ENCODE measurements around the gene CNOT8. TPM values are rescaled to one million over a fixed set of nuclear protein-coding genes. Genes with fewer than 3 reads are reported as not detected.

The CNOT8 gene
- polyA plus RNA-seq, 1 donor: 50.7 TPM

DNA sequence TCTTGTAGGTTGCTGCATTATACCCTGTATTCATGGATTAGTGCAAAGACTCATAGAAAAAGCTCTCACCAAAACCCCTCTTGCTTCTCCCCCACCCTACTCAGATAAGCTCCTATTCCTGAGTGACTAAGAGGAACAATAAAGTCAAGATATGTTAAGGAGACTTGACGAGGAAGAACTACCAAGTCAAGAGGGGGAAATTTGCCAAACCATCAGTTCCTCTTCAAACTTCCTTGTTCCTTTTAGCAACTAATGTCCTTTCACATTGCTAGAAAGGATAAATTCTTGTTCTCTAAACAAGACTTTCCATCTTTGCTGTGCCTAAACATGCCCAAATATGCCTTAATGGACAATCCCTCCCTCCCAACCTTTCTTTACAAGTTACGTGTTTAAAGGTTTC is 27.0 kb downstream of the CNOT8 start:
- WGBS (ENCODE audit: insufficient coverage, low lambda C conversion rate): 100% methylated on average over 1 of the region's 2 CpGs
- no peaks in the 10 kb centered on the region for H3K27me3 ChIP-seq (ENCODE audit: control insufficient read depth, insufficient read depth, low read length)
- peaks cover 51% of the 10 kb centered on the region for H3K36me3 ChIP-seq (ENCODE audit: control insufficient read depth, insufficient read depth, low read length)
- H3K9me3 ChIP-seq (ENCODE audit: control insufficient read depth, low read depth, low read length): peaks cover 7% of the 10 kb centered on the region
- no peaks in the 10 kb centered on the region for H3K4me1 ChIP-seq (ENCODE audit: control insufficient read depth, insufficient read depth, low read length)
- H3K4me3 ChIP-seq (ENCODE audit: low read length): no peak overlapping the region
- no peak for DNase-seq
- no peak overlapping the region for H3K27ac ChIP-seq (ENCODE audit: low read length)

DNA sequence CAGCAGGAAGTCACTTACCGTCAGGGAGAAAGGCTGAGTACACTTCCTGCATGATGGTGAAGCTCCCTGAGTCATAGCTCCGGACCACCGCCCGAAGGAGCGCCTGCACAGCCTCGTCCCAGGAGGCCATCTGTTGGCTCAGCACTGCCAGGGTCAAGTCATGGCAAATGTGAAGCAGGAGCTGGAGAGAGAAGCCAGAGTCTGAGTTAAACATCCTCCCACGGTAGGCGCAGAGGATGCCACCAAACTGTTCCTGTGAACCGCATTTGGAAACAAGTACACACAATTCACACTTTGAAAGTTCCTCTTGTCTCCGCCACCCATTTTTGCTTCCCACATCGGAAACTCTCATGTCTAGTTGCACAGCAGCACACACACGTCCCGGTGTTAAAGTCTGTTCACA is 33.9 kb downstream of the CNOT8 start:
- H3K4me1 ChIP-seq (ENCODE audit: control insufficient read depth, insufficient read depth, low read length): no peaks in the 10 kb centered on the region
- H3K27me3 ChIP-seq (ENCODE audit: control insufficient read depth, insufficient read depth, low read length): no peaks in the 10 kb centered on the region
- H3K9me3 ChIP-seq (ENCODE audit: control insufficient read depth, low read depth, low read length): no peaks in the 10 kb centered on the region
- 100% methylated on average over 1 of the region's 13 CpGs for WGBS (ENCODE audit: insufficient coverage, low lambda C conversion rate)
- H3K36me3 ChIP-seq (ENCODE audit: control insufficient read depth, insufficient read depth, low read length): peaks cover 82% of the 10 kb centered on the region
- H3K27ac ChIP-seq (ENCODE audit: low read length): no peak overlapping the region
- no peak for DNase-seq
- H3K4me3 ChIP-seq (ENCODE audit: low read length): no peak overlapping the region

DNA sequence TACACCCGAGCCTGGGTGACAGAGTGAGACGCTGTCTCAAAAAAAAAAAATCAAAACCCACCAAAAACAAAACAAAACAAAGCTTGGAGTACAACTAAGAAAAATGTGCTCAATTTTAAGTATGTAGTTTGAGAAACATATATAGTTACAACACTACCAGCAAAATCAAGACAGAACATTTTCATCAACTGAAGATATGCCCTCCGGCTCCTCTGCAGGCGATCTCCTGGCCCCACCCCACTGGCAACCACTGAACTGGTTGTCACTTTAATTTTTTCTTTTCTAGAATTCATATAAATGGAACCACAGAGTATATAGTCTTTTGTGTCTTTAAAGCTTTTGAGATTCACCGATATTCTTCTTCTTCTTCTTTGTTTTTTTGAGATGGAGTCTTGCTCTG is 35.0 kb downstream of the CNOT8 start:
- Histone ChIP-seq H3K9me3 (ENCODE audit: control insufficient read depth, low read depth, low read length) (no peaks in the 10 kb centered on the region), H3K36me3 (ENCODE audit: control insufficient read depth, insufficient read depth, low read length) (peaks cover 80% of the 10 kb centered on the region), H3K27me3 (ENCODE audit: control insufficient read depth, insufficient read depth, low read length) (no peaks in the 10 kb centered on the region), H3K27ac (ENCODE audit: low read length) (no peak overlapping the region), H3K4me1 (ENCODE audit: control insufficient read depth, insufficient read depth, low read length) (no peaks in the 10 kb centered on the region), H3K4me3 (ENCODE audit: low read length) (no peak overlapping the region)
- no peak for DNase-seq
- 100% methylated on average over 3 of the region's 5 CpGs for WGBS (ENCODE audit: insufficient coverage, low lambda C conversion rate)

DNA sequence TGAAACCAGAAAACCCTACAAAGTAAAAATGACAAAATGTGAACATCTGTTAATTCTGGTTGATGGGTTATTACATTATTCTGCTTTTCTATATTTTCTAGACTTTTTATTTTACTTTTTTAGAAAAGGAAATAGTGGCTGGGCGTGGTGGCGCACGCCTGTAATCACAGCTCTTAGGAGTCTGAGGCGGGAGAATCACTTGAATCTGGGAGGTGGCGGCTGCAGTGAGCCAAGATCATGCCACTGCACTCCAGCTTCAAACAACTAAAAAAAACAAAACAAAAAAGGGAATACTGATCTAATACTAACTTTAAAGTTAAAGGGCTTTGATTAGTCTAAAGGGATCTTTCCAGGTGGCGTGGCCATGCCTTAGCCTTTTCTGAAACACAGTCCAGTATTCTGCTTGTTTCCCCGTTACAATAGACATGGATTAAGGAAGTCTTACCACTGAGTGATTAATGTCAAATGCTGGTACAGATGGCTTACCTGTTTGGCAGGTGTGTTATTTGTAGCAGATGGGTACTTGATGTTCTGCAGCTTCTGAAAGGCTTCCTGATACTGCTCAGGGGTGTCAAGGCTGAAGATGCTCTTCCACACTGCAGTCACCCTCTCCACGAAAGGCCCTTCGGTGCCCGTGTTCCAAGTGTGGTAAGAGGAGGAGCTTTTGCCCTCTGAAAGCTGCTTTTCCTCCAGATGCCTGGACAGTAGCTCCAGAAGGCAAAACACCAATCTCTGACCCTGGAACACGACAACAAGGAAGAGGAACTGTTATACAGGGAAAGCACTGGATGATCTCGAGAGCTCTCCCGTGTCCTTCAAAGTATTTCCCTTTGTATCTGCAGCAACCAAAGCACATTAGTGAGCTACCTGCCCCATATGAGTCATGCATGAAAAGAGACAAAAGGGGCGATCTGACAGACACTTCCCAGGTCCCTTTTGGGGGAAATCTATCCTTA is 37.5 kb downstream of the CNOT8 start:
- Histone ChIP-seq H3K9me3 (ENCODE audit: control insufficient read depth, low read depth, low read length) (no peaks in the 10 kb centered on the region), H3K27ac (ENCODE audit: low read length) (no peak overlapping the region), H3K4me3 (ENCODE audit: low read length) (no peak overlapping the region), H3K36me3 (ENCODE audit: control insufficient read depth, insufficient read depth, low read length) (peaks cover 78% of the 10 kb centered on the region), H3K4me1 (ENCODE audit: control insufficient read depth, insufficient read depth, low read length) (no peaks in the 10 kb centered on the region), H3K27me3 (ENCODE audit: control insufficient read depth, insufficient read depth, low read length) (no peaks in the 10 kb centered on the region)
- WGBS (ENCODE audit: insufficient coverage, low lambda C conversion rate): no CpG with 5 or more reads among the region's 14 CpGs
- no peak for DNase-seq

DNA sequence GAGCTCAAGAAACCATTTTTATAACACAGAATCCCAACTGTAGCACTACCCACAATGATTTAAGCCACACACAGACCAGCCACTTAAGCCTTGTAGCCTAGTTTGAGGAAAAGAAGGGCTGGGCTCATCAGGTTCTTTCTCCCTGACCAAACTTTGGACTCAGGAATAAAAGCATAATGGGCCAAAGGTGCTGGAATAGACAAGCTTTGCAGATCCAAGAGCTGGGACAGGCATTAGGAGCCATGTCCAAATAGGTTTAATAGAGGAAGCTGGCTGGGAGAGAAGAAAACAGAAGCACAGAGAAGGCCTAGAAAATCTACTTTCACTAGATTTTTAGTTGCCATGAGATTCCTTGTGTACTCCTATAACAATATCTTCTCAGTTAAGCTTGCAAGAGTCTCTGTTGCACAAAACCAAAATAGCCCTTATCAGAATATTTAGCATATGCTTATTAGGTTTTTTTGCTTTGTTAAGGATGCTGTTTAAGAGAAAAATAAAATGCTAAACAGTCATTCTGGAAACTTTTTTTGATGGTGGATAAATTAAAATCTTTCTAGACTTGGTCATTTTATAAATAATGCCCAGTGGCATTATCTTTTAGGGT is 38.2 kb downstream of the CNOT8 start:
- no peaks in the 10 kb centered on the region for H3K27me3 ChIP-seq (ENCODE audit: control insufficient read depth, insufficient read depth, low read length)
- H3K9me3 ChIP-seq (ENCODE audit: control insufficient read depth, low read depth, low read length): no peaks in the 10 kb centered on the region
- H3K4me3 ChIP-seq (ENCODE audit: low read length): no peak overlapping the region
- no peak for DNase-seq
- H3K27ac ChIP-seq (ENCODE audit: low read length): no peak overlapping the region
- peaks cover 77% of the 10 kb centered on the region for H3K36me3 ChIP-seq (ENCODE audit: control insufficient read depth, insufficient read depth, low read length)
- H3K4me1 ChIP-seq (ENCODE audit: control insufficient read depth, insufficient read depth, low read length): no peaks in the 10 kb centered on the region

DNA sequence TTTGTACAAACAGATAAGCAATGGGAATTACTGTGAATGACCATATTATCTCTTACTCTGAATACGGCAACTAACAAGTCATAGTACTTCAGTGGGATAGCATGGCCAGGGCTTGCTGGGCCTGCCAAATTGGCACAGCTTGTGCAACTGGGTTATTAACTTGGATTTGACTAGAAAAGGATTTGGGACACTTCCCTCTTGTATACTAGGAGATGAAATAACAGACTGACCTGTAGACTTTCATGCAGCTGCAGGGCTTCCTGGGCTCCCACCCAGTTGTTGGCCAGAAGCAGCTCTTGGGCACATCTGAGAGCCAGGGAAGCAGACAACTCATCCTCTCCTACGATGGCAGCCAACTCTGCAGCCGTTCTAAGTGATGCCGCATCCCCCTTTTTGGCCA is 39.8 kb downstream of the CNOT8 start:
- Histone ChIP-seq H3K4me1 (ENCODE audit: control insufficient read depth, insufficient read depth, low read length) (no peaks in the 10 kb centered on the region), H3K4me3 (ENCODE audit: low read length) (no peak overlapping the region), H3K27me3 (ENCODE audit: control insufficient read depth, insufficient read depth, low read length) (no peaks in the 10 kb centered on the region), H3K36me3 (ENCODE audit: control insufficient read depth, insufficient read depth, low read length) (peaks cover 82% of the 10 kb centered on the region), H3K9me3 (ENCODE audit: control insufficient read depth, low read depth, low read length) (no peaks in the 10 kb centered on the region), H3K27ac (ENCODE audit: low read length) (no peak overlapping the region)
- DNase-seq: no peak
- WGBS (ENCODE audit: insufficient coverage, low lambda C conversion rate): no CpG with 5 or more reads among the region's 4 CpGs

DNA sequence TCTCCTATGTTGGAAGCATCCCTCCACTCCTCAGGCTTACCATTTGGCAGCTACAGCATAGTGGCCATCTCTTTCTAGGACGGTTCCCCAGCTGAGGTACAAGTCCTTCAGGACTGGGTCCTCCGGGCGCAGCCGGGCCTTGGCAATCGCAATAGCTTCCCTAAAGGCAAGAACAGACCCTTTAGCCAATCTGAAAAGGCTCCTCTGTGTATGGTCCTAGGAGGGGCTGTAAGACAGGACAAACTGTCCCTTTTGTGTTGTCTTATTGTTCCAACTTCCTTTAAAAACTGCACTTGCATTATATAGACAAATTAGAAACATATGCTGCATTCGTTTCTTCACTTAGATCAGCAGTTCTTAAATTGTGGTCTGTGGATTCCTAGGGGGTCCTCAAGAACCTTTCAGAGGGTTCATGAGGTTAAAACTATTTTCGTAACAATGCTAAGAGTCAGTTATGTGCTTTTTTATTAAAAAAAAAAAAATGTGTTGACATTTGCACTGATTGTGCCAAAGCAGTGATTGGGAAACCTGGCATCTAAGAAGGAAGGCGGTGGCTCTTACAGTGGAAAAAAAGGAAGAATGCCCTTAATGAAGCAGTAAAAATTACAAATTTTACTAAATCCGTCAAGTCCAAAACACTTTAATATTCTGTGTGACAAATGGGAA is 40.9 kb downstream of the CNOT8 start:
- H3K36me3 ChIP-seq (ENCODE audit: control insufficient read depth, insufficient read depth, low read length): peaks cover 75% of the 10 kb centered on the region
- H3K9me3 ChIP-seq (ENCODE audit: control insufficient read depth, low read depth, low read length): no peaks in the 10 kb centered on the region
- H3K27ac ChIP-seq (ENCODE audit: low read length): no peak overlapping the region
- no peaks in the 10 kb centered on the region for H3K27me3 ChIP-seq (ENCODE audit: control insufficient read depth, insufficient read depth, low read length)
- no peaks in the 10 kb centered on the region for H3K4me1 ChIP-seq (ENCODE audit: control insufficient read depth, insufficient read depth, low read length)
- WGBS (ENCODE audit: insufficient coverage, low lambda C conversion rate): 100% methylated on average over 4 of the region's 9 CpGs
- no peak for DNase-seq
- H3K4me3 ChIP-seq (ENCODE audit: low read length): no peak overlapping the region

DNA sequence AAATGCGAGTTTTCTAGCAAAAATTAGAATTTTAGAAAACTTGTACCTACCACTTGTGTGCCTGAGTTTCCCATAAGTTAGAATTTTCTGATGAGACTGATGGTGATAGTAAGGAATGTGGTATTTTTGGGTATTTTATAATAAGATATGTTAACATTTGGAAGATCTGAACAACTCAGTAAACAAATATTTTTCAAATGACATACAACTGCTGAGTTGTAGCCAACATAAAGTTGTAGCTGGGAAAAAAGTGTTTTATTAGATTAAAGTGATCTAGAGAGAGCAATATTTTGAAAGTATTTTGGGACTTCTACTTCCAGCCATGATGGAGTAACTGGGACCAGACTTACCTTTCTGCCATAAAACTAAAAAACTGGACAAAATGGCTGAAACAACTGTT is 41.6 kb downstream of the CNOT8 start:
- DNase-seq: no peak
- Histone ChIP-seq H3K4me3 (ENCODE audit: low read length) (no peak overlapping the region), H3K9me3 (ENCODE audit: control insufficient read depth, low read depth, low read length) (no peaks in the 10 kb centered on the region), H3K36me3 (ENCODE audit: control insufficient read depth, insufficient read depth, low read length) (peaks cover 79% of the 10 kb centered on the region), H3K4me1 (ENCODE audit: control insufficient read depth, insufficient read depth, low read length) (no peaks in the 10 kb centered on the region), H3K27ac (ENCODE audit: low read length) (no peak overlapping the region), H3K27me3 (ENCODE audit: control insufficient read depth, insufficient read depth, low read length) (no peaks in the 10 kb centered on the region)
- no CpG with 5 or more reads among the region's 1 CpG for WGBS (ENCODE audit: insufficient coverage, low lambda C conversion rate)

DNA sequence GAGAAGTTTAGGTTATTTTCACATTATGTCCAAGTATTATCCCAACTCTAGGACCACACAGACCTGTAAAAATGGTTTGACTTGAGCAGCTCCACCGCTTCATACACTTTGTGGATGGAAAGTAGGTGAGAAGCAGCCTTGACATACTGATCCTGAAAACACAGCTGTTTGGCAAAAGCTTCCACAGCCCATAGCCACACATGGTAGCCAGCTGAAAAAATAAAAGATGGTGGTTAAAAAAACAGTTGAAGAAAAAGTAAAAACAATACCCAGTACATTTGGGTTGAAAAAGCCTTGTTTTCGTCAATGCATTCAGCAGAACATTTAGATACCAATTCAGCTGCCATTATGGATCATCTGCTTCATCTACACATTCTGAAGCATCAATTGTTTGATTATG is 42.8 kb downstream of the CNOT8 start:
- H3K36me3 ChIP-seq (ENCODE audit: control insufficient read depth, insufficient read depth, low read length): peaks cover 67% of the 10 kb centered on the region
- no peak overlapping the region for H3K4me3 ChIP-seq (ENCODE audit: low read length)
- WGBS (ENCODE audit: insufficient coverage, low lambda C conversion rate): 100% methylated on average over 1 of the region's 2 CpGs

DNA sequence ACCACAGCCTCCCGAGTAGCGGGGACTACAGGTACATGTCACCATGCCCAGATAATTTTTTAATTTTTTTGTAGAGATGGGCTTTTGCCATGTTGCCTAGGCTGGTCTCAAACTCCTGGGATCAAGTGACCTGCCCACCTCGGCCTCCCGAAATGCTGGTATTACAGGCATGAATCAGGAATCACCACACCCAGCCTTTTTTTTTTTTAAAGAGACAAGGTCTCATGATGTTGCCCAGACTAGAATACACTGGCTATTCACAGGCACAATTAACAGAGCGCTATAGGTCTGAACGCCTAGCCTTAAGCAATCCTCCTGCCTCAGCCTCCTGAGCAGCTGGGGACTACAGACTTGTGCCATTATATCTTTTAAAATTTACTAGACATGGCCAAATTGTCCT is 43.5 kb downstream of the CNOT8 start:
- Histone ChIP-seq H3K9me3 (ENCODE audit: control insufficient read depth, low read depth, low read length) (no peaks in the 10 kb centered on the region), H3K27me3 (ENCODE audit: control insufficient read depth, insufficient read depth, low read length) (no peaks in the 10 kb centered on the region), H3K36me3 (ENCODE audit: control insufficient read depth, insufficient read depth, low read length) (peaks cover 67% of the 10 kb centered on the region), H3K4me1 (ENCODE audit: control insufficient read depth, insufficient read depth, low read length) (no peaks in the 10 kb centered on the region), H3K4me3 (ENCODE audit: low read length) (no peak overlapping the region), H3K27ac (ENCODE audit: low read length) (no peak overlapping the region)
- no peak for DNase-seq
- no CpG with 5 or more reads among the region's 6 CpGs for WGBS (ENCODE audit: insufficient coverage, low lambda C conversion rate)

More for the DNA sequence above, 42.8 kb downstream of the CNOT8 start:
- H3K9me3 ChIP-seq (ENCODE audit: control insufficient read depth, low read depth, low read length): no peaks in the 10 kb centered on the region
- H3K27ac ChIP-seq (ENCODE audit: low read length): no peak overlapping the region
- no peaks in the 10 kb centered on the region for H3K4me1 ChIP-seq (ENCODE audit: control insufficient read depth, insufficient read depth, low read length)
- no peaks in the 10 kb centered on the region for H3K27me3 ChIP-seq (ENCODE audit: control insufficient read depth, insufficient read depth, low read length)
- no peak for DNase-seq

Measured in large intestine (tissue), 3 donors.